Measurements from ENCODE around the gene MYL7.

Gene MYL7

GRCh38 chr7:44149571-44150465, 8.7 kb upstream of the MYL7 start:
- no peak for DNase-seq

DNA sequence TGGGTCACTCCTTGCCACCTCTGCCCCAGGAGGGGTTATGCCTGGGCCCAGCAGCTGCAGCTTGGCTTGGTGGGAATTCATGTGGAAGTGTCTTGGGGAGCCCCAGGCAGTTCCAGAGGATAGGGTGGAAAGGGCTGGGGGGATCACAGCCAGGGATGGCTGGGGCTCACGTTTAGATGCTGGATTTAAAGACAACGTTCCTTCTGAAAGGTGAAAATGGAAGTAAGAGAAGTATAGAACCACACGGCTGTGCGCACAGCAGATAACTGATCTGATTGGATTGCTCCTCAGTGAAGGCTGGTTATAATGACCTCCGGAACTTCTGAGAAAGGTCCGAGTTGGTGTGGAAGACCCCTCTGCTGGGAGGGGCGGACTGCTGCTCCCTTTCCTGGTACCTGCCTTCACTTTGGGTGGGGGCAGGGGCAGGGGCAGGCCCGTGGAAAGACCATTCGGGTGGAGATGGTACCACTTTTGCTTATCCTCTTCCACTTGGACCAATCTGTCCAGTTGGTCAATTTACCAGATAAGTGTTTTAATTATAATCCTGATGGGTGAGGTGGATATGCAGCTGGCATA, 7.9 kb upstream of the MYL7 start:
- no peak for DNase-seq

DNA sequence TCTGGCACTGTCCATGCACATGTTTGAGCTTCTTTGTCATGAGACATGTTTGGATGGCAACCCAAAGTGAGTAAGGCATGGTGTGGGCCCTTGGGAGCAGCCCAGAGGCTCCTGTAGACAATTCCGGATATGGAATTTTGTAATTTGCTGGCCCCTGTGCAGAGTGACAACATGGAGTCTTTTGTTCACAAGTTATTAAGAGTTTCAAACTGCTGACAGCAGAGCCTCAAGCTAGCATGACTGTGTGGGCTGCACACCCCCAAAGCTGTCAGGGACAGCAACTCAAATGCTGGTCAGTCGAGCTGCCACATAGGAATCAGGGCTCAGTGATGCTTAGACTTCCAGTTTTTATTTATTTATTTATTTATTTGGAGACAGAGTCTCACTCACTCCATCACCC, 7.0 kb upstream of the MYL7 start:
- no peak for DNase-seq

- DNase-seq = no peak
Measured at GRCh38 chr7:44147026-44147991, 6.2 kb upstream of the MYL7 start.

DNA sequence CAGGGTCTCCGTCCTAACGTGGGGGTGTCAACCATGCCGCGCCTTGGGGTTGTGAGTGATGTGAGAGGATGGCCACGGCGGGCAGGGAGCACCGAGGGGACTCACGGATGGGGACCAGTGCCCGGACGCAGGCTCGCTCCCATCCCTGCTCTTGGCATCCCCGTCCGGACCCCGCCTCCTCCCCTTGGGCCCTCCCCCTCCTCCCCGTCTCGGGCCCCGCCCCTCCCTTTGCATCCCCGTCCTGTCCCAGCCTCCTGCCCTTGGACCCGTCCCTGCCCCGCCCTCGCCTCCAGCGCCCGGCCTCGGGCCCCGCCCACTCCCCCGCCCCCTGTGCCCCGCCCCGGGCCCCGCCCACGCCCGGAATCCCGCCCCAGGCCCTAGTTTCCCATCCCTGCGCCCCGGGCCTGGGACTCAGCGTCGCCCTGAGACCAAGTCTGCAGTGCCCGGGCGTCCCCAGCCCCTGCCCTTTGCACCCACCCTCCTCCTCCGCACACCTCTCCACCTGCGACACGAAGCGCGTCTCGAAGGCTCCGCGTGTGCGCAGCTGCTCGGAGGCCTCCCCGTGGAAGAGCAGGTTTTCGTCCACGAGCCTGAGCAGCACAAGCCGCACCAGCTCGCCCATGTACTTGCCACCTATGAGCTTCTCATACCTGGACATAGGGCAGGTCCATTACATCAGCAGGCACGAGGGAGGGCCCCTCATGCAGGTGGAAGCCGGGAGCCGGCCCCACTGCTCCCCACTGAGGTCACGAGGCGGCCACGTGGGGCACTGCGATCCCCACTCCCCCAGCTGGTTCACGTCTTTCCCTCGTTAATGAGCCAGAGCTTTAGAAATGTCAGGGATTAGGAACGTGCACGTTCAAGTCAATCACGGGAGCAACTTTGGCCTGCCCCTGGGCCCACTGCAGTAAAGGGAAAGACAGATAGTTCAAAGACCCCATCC, 5.1 kb upstream of the MYL7 start:
- DNase-seq = peak; percentile 40

- peak; percentile 48 for DNase-seq
Measured at GRCh38 chr7:44145479-44145968, 4.4 kb upstream of the MYL7 start.

- no peak for DNase-seq
Measured at GRCh38 chr7:44144968-44145478, 3.9 kb upstream of the MYL7 start.

- no peak for DNase-seq
Measured at GRCh38 chr7:44144426-44144967, 3.4 kb upstream of the MYL7 start.

- no peak for DNase-seq
Measured at GRCh38 chr7:44143646-44144250, 2.6 kb upstream of the MYL7 start.

GRCh38 chr7:44142028-44142427, 896 bp upstream of the MYL7 start:
- DNase-seq = no peak

GRCh38 chr7:44140341-44140740, 791 bp downstream of the MYL7 start:
- no peak for DNase-seq

GRCh38 chr7:44139311-44140010, 1.7 kb downstream of the MYL7 start:
- DNase-seq = no peak

DNA sequence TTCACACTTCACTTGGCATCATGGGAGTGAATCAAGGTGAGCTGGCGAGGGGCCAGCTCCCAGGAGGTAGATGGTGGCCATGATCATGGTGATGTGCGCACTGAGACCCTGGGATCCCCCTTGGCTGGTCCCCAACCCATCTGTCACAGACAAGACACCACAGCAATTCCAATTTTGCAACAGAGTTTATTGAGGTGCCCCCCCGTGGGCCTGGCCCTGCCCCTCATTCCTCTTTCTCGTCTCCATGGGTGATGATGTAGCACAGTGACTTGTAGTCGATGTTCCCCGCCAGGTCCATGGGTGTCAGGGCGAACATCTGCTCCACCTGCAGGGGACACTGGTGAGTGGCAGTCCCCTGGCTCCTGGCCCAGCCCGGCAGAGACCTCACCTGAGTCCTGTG, 2.4 kb downstream of the MYL7 start:
- no peak for DNase-seq

DNA sequence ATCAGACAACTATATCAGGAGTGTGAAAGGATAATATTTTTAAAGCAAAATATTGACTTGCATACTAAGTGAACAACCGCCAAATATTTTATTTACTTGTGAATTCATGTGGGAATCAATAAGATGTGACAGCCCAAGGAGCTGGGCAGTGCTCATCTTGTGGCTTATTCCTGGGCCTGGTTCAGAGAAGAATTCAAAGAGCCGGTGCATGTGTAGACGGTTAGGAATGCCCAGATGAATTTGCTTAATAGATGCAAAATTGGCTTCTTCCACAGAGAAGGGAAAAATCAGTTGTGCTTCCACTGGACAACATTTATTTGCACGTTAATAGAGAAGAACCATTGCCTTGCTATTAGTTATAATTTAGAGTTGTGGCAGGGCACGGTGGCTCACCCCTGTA, 4.4 kb downstream of the MYL7 start:
- DNase-seq = no peak

GRCh38 chr7:44134943-44135628, 6.0 kb downstream of the MYL7 start:
- no peak for DNase-seq

- DNase-seq = no peak
Measured at GRCh38 chr7:44133295-44133694, 7.8 kb downstream of the MYL7 start.

DNA sequence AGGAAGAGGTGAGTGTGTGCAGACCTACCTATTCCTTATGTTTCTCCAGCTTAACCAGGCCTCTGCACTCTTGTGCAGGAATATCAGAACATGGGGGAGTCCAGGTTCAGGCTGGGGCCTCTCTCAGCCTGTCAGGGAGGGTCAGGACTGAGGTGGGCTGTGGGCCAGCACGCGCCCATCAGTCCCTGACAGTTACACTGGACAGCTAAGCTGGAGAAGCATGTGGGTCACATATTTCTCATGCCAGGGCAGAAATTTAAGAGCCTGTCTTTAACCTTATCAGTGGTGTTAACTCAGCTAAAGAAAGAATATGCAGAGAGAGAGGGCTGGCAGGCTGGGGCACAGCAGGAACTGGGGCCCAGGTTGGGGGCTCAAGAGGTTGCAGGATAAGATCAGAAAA, 9.1 kb downstream of the MYL7 start:
- no peak for DNase-seq

DNA sequence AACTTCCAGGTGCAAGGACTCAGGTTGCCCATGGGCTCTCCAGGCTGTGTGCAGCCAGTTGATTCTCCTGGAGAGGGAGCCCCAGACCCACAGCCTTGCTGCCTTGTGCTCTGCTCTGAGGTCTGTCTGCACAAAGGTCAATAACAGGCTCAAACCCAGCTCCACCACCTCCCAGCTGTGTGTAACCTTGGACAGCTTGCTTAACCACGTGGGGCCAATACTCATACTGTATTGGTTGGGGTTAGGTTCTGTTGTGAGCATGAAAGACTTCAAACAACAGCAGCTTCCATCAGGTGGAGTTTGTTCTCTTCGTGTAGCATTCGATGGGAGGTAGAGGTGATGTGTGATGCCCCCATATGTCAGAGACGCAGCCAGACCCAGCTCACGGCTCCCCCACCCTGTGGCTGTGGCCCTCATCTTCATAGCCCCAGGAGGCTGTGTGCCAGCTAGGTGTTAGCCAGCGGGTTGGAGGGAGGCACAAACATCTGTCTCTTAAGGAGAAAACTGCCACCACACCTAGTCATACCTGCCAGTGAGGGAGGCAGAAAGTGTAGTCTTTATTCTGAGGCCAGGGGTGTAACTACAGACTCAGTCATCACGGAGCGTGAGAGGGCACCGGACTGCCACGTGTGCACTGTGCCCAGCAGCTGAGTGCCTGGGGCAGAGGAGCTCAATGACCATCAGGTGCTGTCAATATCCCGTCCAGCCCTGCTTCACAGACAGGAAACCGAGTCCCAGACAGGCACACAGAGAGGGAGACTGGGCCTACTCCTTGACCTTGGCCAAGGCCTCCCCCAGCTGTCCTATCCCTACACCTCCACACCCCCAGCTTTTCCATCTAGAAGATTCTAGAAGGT, 9.7 kb downstream of the MYL7 start:
- no peak for DNase-seq
